GM18519 (cell line): ENCODE results near the gene C1orf116.

Source experiments
- ATAC-seq: cut with Tn5 transposase; IDR thresholded peaks from one replicate; pipeline ENCODE4 v1.9.1; 2021; ENCODE audit warnings: mild to moderate bottlenecking, moderate library complexity; ENCODE audit not compliant: unreplicated experiment, low FRiP score

The C1orf116 gene

GRCh38 chr1:207002724-207003146, 29.8 kb downstream of the C1orf116 start:
- no peak for ATAC-seq

GRCh38 chr1:207001492-207002245, 30.9 kb downstream of the C1orf116 start:
- no peak for ATAC-seq

- ATAC-seq, result no peak
Observed at GRCh38 chr1:207000651-207001291, 31.8 kb downstream of the C1orf116 start.

- ATAC-seq, result no peak
Observed at GRCh38 chr1:206998816-206999215, 33.7 kb downstream of the C1orf116 start.

GRCh38 chr1:206992790-206993189, 39.8 kb downstream of the C1orf116 start:
- ATAC-seq, result no peak

- no peak for ATAC-seq
Observed at GRCh38 chr1:206987873-206988272, 44.7 kb downstream of the C1orf116 start.

- no peak for ATAC-seq
Observed at GRCh38 chr1:206986885-206987284, 45.7 kb downstream of the C1orf116 start.

- no peak for ATAC-seq
Observed at GRCh38 chr1:206986402-206986801, 46.2 kb downstream of the C1orf116 start.

- no peak for ATAC-seq
Observed at GRCh38 chr1:206985162-206985749, 47.3 kb downstream of the C1orf116 start.

- no peak for ATAC-seq
Observed at GRCh38 chr1:206982216-206982615, 50.3 kb downstream of the C1orf116 start.

- ATAC-seq, result no peak
Observed at GRCh38 chr1:206979379-206980043, 53.0 kb downstream of the C1orf116 start.

GRCh38 chr1:206978259-206978658, 54.3 kb downstream of the C1orf116 start:
- no peak for ATAC-seq

GRCh38 chr1:206975306-206975705, 57.2 kb downstream of the C1orf116 start:
- ATAC-seq, result no peak

GRCh38 chr1:206974140-206974539, 58.4 kb downstream of the C1orf116 start:
- ATAC-seq, result no peak

- no peak for ATAC-seq
Observed at GRCh38 chr1:206972728-206973127, 59.8 kb downstream of the C1orf116 start.

GRCh38 chr1:206971029-206971655, 61.4 kb downstream of the C1orf116 start:
- peak; percentile 67 for ATAC-seq

GRCh38 chr1:206970446-206970845, 62.1 kb downstream of the C1orf116 start, which contains the start of gene FCAMR:
Gene FCAMR, minus strand, starts transcription at chr1:206970460. Its CDS starts 335 bp downstream, at chr1:206970125.
- ATAC-seq, result no peak

- ATAC-seq, result no peak
Observed at GRCh38 chr1:206969090-206969489, 63.5 kb downstream of the C1orf116 start.
